Neural progenitor cell (in vitro differentiated cells): Measurements from ENCODE around the gene PLXNB1.

Experiments
- EZH2 ChIP-seq: fragments of 200-600 bp; sonication (generic); IDR thresholded peaks from 2 replicates; pipeline ENCODE4 v1.6.1; 2017; ENCODE audit warnings: antibody characterized with exemption, mild to moderate bottlenecking, moderate library complexity
- TF ChIP-seq, protein P1 (sequence below): fragments of 200-600 bp; sonication (generic); IDR thresholded peaks from 2 replicates; pipeline ENCODE4 v1.5.1; 2017; ENCODE audit warnings: antibody characterized with exemption, mild to moderate bottlenecking

DNA sequence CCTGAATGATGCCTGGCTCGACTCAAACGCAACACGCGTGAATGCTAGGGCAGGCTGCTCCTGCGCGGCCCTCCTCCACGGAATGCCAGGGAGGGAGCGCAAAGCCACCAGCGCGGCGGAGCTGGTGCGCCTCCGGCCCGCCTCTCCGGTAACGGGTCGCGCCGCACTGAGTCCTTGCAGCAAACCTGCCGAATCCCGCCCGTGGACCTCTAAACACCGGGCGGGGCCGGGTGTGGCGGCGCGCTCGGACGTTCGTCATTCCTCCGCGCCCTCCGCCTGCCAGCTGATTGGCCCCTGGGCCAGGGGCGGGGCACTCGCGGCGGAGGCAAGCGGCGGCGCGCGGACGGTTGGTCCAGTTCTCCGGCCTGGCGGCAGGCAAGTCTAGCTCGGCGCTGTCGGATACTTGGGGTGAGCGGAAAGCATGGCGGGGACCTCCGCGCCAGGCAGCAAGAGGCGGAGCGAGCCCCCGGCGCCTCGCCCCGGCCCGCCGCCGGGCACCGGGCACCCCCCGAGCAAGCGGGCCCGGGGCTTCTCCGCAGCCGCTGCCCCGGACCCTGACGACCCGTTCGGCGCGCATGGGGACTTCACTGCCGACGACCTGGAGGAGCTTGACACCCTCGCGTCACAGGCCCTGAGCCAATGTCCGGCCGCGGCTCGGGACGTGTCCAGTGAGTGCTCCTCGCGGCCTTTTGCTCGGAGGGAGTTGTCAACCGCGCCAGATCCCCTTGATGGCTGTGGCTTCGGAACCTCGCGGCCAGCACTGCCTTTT, 16.7 kb upstream of the PLXNB1 start, which contains the start of gene ATRIP:
- TF ChIP-seq, protein P1, sequence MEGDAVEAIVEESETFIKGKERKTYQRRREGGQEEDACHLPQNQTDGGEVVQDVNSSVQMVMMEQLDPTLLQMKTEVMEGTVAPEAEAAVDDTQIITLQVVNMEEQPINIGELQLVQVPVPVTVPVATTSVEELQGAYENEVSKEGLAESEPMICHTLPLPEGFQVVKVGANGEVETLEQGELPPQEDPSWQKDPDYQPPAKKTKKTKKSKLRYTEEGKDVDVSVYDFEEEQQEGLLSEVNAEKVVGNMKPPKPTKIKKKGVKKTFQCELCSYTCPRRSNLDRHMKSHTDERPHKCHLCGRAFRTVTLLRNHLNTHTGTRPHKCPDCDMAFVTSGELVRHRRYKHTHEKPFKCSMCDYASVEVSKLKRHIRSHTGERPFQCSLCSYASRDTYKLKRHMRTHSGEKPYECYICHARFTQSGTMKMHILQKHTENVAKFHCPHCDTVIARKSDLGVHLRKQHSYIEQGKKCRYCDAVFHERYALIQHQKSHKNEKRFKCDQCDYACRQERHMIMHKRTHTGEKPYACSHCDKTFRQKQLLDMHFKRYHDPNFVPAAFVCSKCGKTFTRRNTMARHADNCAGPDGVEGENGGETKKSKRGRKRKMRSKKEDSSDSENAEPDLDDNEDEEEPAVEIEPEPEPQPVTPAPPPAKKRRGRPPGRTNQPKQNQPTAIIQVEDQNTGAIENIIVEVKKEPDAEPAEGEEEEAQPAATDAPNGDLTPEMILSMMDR, result peak; percentile 14
- TF ChIP-seq EZH2, result peak; percentile 40
